DOHH2 (cell line): ENCODE data around the gene WDR48.

Source experiments
- H3F3A ChIP-seq: fragments of 200-600 bp; sonication (generic), shearing (Covaris generic); 2 replicates; pipeline ENCODE4 v1.6.0; 2016; ENCODE audit warnings: antibody characterized with exemption, mild to moderate bottlenecking; ENCODE audit not compliant: control insufficient read depth, insufficient read depth
- H3K27ac ChIP-seq: fragments of 200-600 bp; sonication (generic); 2 replicates; pipeline ENCODE4 v1.5.1; 2014; ENCODE audit warnings: low read depth, mild to moderate bottlenecking, low read length, moderate library complexity
- H3K27me3 ChIP-seq: fragments of 200-600 bp; sonication (generic); 2 replicates; pipeline ENCODE4 v1.6.1; 2014; ENCODE audit warnings: mild to moderate bottlenecking, low read length, mixed read lengths; ENCODE audit not compliant: control insufficient read depth
- H3K36me3 ChIP-seq: fragments of 200-600 bp; sonication (generic); 2 replicates; pipeline ENCODE4 v1.6.1; 2014; ENCODE audit warnings: mild to moderate bottlenecking, low read length, moderate library complexity, mixed read lengths; ENCODE audit not compliant: control insufficient read depth
- H3K4me1 ChIP-seq: fragments of 200-600 bp; sonication (generic); 2 replicates; pipeline ENCODE4 v1.6.1; 2014; ENCODE audit warnings: mild to moderate bottlenecking, low read length, mixed read lengths; ENCODE audit not compliant: control insufficient read depth
- H3K4me2 ChIP-seq: fragments of 200-600 bp; sonication (generic); 2 replicates; pipeline ENCODE4 v1.6.0; 2014; ENCODE audit warnings: mild to moderate bottlenecking, low read length, moderate library complexity
- H3K4me3 ChIP-seq: fragments of 200-600 bp; sonication (generic); 2 replicates; pipeline ENCODE4 v1.5.1; 2014; ENCODE audit warnings: mild to moderate bottlenecking, low read length, mixed read lengths
- H3K79me2 ChIP-seq: fragments of 200-600 bp; sonication (generic); 2 replicates; pipeline ENCODE4 v1.6.1; 2014; ENCODE audit warnings: mild to moderate bottlenecking, low read length, mixed read lengths; ENCODE audit not compliant: control insufficient read depth
- H3K9me2 ChIP-seq: fragments of 200-600 bp; sonication (generic); replicated peaks from 2 replicates; pipeline ENCODE4 v1.6.1; 2014; ENCODE audit warnings: mild to moderate bottlenecking, low read length, mixed read lengths; ENCODE audit not compliant: control insufficient read depth
- H3K9me3 ChIP-seq: fragments of 200-600 bp; sonication (generic); 2 replicates; pipeline ENCODE4 v1.6.1; 2014; ENCODE audit warnings: antibody characterized with exemption, low read length, mixed read lengths; ENCODE audit not compliant: control insufficient read depth, insufficient read depth
- H4K20me1 ChIP-seq: fragments of 200-600 bp; sonication (generic); 2 replicates; pipeline ENCODE4 v1.6.0; 2014; ENCODE audit warnings: low read depth, mild to moderate bottlenecking, antibody characterized with exemption, low read length, moderate library complexity; ENCODE audit not compliant: control insufficient read depth, insufficient read depth
- EZH2phosphoT487 ChIP-seq: fragments of 200-600 bp; sonication (generic); IDR thresholded peaks from 2 replicates; pipeline ENCODE4 v1.6.1; 2017; ENCODE audit warnings: borderline replicate concordance, mild to moderate bottlenecking, antibody characterized with exemption, low read length, moderate library complexity, mixed read lengths
- TF ChIP-seq, protein P1 (sequence below): fragments of 200-600 bp; sonication (generic); IDR thresholded peaks from one replicate; pipeline ENCODE4 v1.5.1; 2014; ENCODE audit warnings: antibody characterized with exemption, mild to moderate bottlenecking, low read depth, low read length; ENCODE audit not compliant: poor library complexity, severe bottlenecking

Gene WDR48

DNA sequence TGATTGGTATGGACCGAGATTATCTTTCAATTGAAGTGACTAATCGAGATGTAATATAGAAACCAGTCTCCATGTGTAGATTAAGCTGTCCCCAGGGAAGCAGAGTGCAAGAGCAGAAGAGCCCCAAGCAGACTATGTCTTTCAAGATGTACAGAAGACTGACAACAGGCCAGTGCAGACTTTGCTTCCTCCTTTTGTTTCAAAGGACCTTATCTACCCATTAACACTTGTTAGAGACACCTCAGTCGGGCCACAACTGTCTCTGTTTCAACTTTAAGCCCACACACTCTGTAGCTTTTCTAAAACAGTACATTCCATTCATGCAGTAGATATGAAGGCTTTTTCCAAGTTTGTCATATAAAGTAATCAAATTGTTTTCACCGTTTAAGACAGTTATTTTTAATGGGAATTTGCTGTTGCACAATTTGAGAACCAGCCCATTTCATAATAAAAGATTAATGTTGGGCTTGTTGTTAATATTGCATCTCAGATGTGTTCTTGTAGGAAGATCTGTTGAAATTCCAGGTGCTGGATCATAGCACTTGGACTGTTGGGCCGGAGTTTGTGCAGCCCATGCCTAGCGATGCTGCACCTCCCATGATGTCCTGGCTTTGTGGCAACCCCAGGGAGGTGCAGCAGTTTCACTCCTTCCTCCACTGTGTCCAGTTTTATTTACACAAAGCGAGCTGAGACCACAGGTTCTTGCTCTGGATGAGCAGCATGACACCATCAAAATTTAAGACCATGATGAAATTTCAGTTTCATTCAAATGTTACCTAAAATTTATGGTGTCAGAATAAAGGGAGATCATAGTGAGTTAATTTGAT lies 43.2 kb downstream of the WDR48 start:
- Histone ChIP-seq H3K9me3 (no peaks in the 10 kb centered on the region), H3K9me2 (no peaks in the 10 kb centered on the region), H4K20me1 (no peaks in the 10 kb centered on the region), H3K36me3 (peaks cover 74% of the 10 kb centered on the region), H3F3A (no peaks in the 10 kb centered on the region), H3K27me3 (no peaks in the 10 kb centered on the region), H3K4me1 (no peaks in the 10 kb centered on the region), H3K4me2 (no peak overlapping the region), H3K79me2 (no peaks in the 10 kb centered on the region), H3K4me3 (no peak overlapping the region), H3K27ac (no peak overlapping the region)
- TF ChIP-seq EZH2phosphoT487: no peak
- TF ChIP-seq, protein P1, sequence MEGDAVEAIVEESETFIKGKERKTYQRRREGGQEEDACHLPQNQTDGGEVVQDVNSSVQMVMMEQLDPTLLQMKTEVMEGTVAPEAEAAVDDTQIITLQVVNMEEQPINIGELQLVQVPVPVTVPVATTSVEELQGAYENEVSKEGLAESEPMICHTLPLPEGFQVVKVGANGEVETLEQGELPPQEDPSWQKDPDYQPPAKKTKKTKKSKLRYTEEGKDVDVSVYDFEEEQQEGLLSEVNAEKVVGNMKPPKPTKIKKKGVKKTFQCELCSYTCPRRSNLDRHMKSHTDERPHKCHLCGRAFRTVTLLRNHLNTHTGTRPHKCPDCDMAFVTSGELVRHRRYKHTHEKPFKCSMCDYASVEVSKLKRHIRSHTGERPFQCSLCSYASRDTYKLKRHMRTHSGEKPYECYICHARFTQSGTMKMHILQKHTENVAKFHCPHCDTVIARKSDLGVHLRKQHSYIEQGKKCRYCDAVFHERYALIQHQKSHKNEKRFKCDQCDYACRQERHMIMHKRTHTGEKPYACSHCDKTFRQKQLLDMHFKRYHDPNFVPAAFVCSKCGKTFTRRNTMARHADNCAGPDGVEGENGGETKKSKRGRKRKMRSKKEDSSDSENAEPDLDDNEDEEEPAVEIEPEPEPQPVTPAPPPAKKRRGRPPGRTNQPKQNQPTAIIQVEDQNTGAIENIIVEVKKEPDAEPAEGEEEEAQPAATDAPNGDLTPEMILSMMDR: no peak

DNA sequence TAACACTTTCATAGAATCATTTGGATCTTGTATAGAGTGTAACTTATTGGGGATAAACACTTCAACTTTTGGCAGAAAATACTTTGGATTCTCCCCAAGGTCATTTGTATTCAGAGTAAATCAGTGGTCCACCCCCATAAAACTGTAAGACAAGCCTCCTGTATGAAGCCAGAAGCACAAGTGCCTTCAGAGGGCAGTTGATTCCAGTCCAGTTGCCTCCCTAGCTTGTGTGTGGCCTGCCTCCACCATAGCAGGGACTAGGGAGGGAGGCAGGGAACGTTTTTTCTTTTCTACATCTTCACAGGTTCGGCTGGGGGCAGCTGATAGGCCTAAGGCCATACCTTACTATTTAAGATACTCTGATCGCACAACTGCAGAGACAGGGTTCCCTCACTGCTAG lies 44.0 kb downstream of the WDR48 start:
- Histone ChIP-seq H3K4me3 (no peak overlapping the region), H3K27ac (no peak overlapping the region), H3K9me2 (no peaks in the 10 kb centered on the region), H3K27me3 (no peaks in the 10 kb centered on the region), H3K79me2 (no peaks in the 10 kb centered on the region), H3K4me2 (no peak overlapping the region), H3F3A (no peaks in the 10 kb centered on the region), H3K4me1 (no peaks in the 10 kb centered on the region), H4K20me1 (no peaks in the 10 kb centered on the region), H3K9me3 (no peaks in the 10 kb centered on the region), H3K36me3 (peaks cover 80% of the 10 kb centered on the region)
- TF ChIP-seq, protein P1: no peak
- no peak for TF ChIP-seq EZH2phosphoT487

DNA sequence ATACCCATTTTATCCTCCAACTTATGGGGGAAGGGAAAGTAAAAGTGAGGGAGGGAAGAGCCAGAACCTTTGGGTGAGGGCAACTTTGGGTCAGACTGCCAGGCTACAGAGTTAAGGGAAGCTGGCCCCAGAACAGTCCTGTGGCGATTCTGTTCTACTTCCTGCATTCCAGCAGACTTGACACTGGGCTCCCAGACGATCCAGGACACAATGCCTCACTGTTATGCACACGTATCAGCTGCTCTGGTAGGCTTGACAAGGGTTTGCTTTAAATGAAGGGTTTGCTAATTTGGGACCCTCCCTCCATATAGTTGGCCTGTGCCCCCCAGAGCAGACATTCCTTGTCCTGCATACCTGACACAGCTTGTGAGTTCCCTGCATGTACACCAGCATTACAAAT lies 45.0 kb downstream of the WDR48 start:
- TF ChIP-seq, protein P1: no peak
- no peak for TF ChIP-seq EZH2phosphoT487
- Histone ChIP-seq H3K36me3 (peaks cover 75% of the 10 kb centered on the region), H3K9me3 (no peaks in the 10 kb centered on the region), H3K27ac (no peak overlapping the region), H4K20me1 (no peaks in the 10 kb centered on the region), H3F3A (no peaks in the 10 kb centered on the region), H3K79me2 (no peaks in the 10 kb centered on the region), H3K4me1 (no peaks in the 10 kb centered on the region), H3K9me2 (no peaks in the 10 kb centered on the region), H3K4me3 (no peak overlapping the region), H3K4me2 (no peak overlapping the region), H3K27me3 (no peaks in the 10 kb centered on the region)
